Transverse colon (tissue), 4 donors: ENCODE results near the gene SPTB.

Experiments
- CTCF ChIP-seq, 5 experiments: fragments of 200-600 bp in 3 of 5; fragments of 450-650 bp in 2 of 5; sonication (generic) in 3 of 5; IDR thresholded peaks; 1 replicate in 2 of 5; 2 replicates in 3 of 5; pipeline ENCODE4 v1.5.1; 2016 to 2017; ENCODE audit warnings: antibody characterized with exemption in 5 of 5, inconsistent platforms in 3 of 5, mild to moderate bottlenecking in 2 of 5, moderate library complexity in 1 of 5
- EP300 ChIP-seq: sonication (generic); formaldehyde crosslinking; IDR thresholded peaks from one replicate; pipeline ENCODE4 v1.6.1; 2017; ENCODE audit warnings: antibody characterized with exemption, low read depth
- POLR2AphosphoS5 ChIP-seq, 3 donors: sonication (generic); formaldehyde crosslinking; IDR thresholded peaks; one replicate each; pipeline ENCODE4 v1.6.1; 2016; ENCODE audit warnings: antibody characterized with exemption in 3 of 3

GRCh38 chr14:64915797-64916196 is 36.1 kb upstream of the SPTB start:
- TF ChIP-seq POLR2AphosphoS5 (IDR thresholded peaks at IDR 0.05), result no peak
- TF ChIP-seq CTCF (IDR thresholded peaks at IDR 0.05), result no peak
- TF ChIP-seq EP300, result no peak
